GM12878 (cell line): ENCODE results near the gene MYO15B. TPM values are rescaled to one million over a fixed set of nuclear protein-coding genes. Genes with fewer than 3 reads are reported as not detected.

Source experiments
- ATAC-seq: fragments of 200-7000 bp; cut with Tn5 transposase; 3 replicates; pipeline ENCODE4 v1.9.1; 2020; ENCODE audit warnings: mild to moderate bottlenecking, moderate library complexity
- BruUV-seq: library from RNA; stranded (reverse); fragments of 400-500 nt; replicated peaks from 2 replicates; lab custom pipeline; 2021; lab: Mats Ljungman, UMichigan
- CTCF ChIA-PET: fragments of 300-600 bp; sonication (Branson Sonifier 250); formaldehyde crosslinking; extraction: SDS; loops from one replicate; lab custom pipeline; 2021; ENCODE audit warnings: inconsistent platforms; lab: Yijun Ruan, JAX
- POLR2A ChIA-PET: fragments of 350-600 bp; formaldehyde crosslinking; extraction: SDS; loops from one replicate; lab custom pipeline; 2021; ENCODE audit warnings: inconsistent platforms; lab: Charles Lee
- RAD21 ChIA-PET: fragments of 300-600 bp; sonication (Branson Sonifier 250); formaldehyde crosslinking; loops from one replicate; lab custom pipeline; 2023; ENCODE audit warnings: antibody characterized with exemption; ENCODE audit not compliant: unreplicated experiment; lab: Charles Lee
- SMC1A ChIA-PET: fragments of 300-600 bp; sonication (Branson Sonifier 250); formaldehyde crosslinking; loops from one replicate; lab custom pipeline; 2023; ENCODE audit not compliant: unreplicated experiment, uncharacterized antibody; lab: Charles Lee
- DNase-seq: peaks from one replicate; pipeline ENCODE4 v3.0.0-alpha.2; 2011; ENCODE audit warnings: low read depth, low spot score
- FAIRE-seq: peaks from 3 replicates; lab custom pipeline; 2011; peaks lifted over from hg19 to GRCh38; lab: Jason Lieb, UNC
- H2AFZ ChIP-seq: 2 replicates; pipeline ENCODE4 v1.6.0; 2011; ENCODE audit warnings: low read depth, low read length, control low read depth; ENCODE audit not compliant: control insufficient read depth
- H3K27ac ChIP-seq: 2 replicates; pipeline ENCODE4 v1.5.1; 2011; ENCODE audit warnings: control low read depth; ENCODE audit not compliant: control insufficient read depth, insufficient read depth
- H3K27me3 ChIP-seq, 2 experiments: replicated peaks in 1 of 2; 2 replicates each; pipeline versions ENCODE4 v1.6.0 to v1.6.1; 2011; ENCODE audit warnings: low read length in 1 of 2; ENCODE audit not compliant: control insufficient read depth in 2 of 2, insufficient read depth in 2 of 2
- H3K36me3 ChIP-seq, 2 experiments: 2 replicates each; pipeline ENCODE4 v1.5.1; 2011; ENCODE audit warnings: low read length in 1 of 2; ENCODE audit not compliant: control insufficient read depth in 2 of 2, insufficient read depth in 2 of 2
- H3K4me1 ChIP-seq: 2 replicates; pipeline ENCODE4 v1.6.1; 2011; ENCODE audit warnings: mild to moderate bottlenecking, low read length, moderate library complexity, mixed read lengths; ENCODE audit not compliant: control insufficient read depth, insufficient read depth
- H3K4me2 ChIP-seq: 2 replicates; pipeline ENCODE4 v1.6.0; 2011; ENCODE audit warnings: control low read depth; ENCODE audit not compliant: control insufficient read depth, insufficient read depth
- H3K4me3 ChIP-seq: fragments of 200-600 bp; sonication (generic); 2 replicates; pipeline ENCODE4 v1.5.1; 2016
- H3K79me2 ChIP-seq: 2 replicates; pipeline ENCODE4 v1.6.0; 2011; ENCODE audit warnings: low read length; ENCODE audit not compliant: control insufficient read depth, insufficient read depth
- H3K9ac ChIP-seq: 2 replicates; pipeline ENCODE4 v1.8.0; 2011; ENCODE audit warnings: low read length, control low read depth, mixed read lengths; ENCODE audit not compliant: control insufficient read depth, insufficient read depth
- H3K9me3 ChIP-seq: replicated peaks from 3 replicates; pipeline ENCODE4 v1.5.1; 2011; ENCODE audit warnings: mild to moderate bottlenecking, low read length; ENCODE audit not compliant: control insufficient read depth, insufficient read depth
- H4K20me1 ChIP-seq: 2 replicates; pipeline ENCODE4 v1.6.0; 2011; ENCODE audit not compliant: control insufficient read depth, insufficient read depth
- ASH2L ChIP-seq: fragments of 300-600, 200-600 bp; sonication (generic); IDR thresholded peaks from 2 replicates; pipeline ENCODE4 v1.6.1; 2017; ENCODE audit warnings: low read depth, mild to moderate bottlenecking, borderline replicate concordance
- BACH1 ChIP-seq: fragments of 450-650 bp; IDR thresholded peaks from 2 replicates; pipeline ENCODE4 v1.6.1; 2017; ENCODE audit warnings: mild to moderate bottlenecking, borderline replicate concordance
- CHD4 ChIP-seq: fragments of 200-600 bp; sonication (generic); IDR thresholded peaks from 2 replicates; pipeline ENCODE4 v1.6.1; 2016; ENCODE audit warnings: mild to moderate bottlenecking
- CREM ChIP-seq: IDR thresholded peaks from 2 replicates; pipeline ENCODE4 v1.6.1; 2014; ENCODE audit warnings: antibody characterized with exemption, low read depth
- CTCF ChIP-seq, 3 experiments: IDR thresholded peaks in 2 of 3; conservative IDR thresholded peaks in 1 of 3; 2 replicates each; pipeline ENCODE4 v1.5.1; 2011; ENCODE audit warnings: low read depth in 3 of 3, low read length in 3 of 3, mild to moderate bottlenecking in 3 of 3, control low read depth in 2 of 3, moderate library complexity in 2 of 3, inconsistent platforms in 1 of 3, mixed read lengths in 1 of 3; ENCODE audit not compliant: control insufficient read depth in 2 of 3, insufficient read depth in 1 of 3; ENCODE audit errors: extremely low read depth in 1 of 3
- FOS ChIP-seq: IDR thresholded peaks from 3 replicates; pipeline ENCODE4 v1.6.1; 2011; ENCODE audit warnings: borderline replicate concordance; ENCODE audit not compliant: insufficient read length; ENCODE audit errors: extremely low read depth
- HCFC1 ChIP-seq: fragments of 150-350 bp; IDR thresholded peaks from 2 replicates; pipeline ENCODE4 v1.6.1; 2014; ENCODE audit warnings: low read length
- HDAC2 ChIP-seq: fragments of 200-600 bp; sonication (generic); IDR thresholded peaks from 2 replicates; pipeline ENCODE4 v1.6.1; 2017
- IRF5 ChIP-seq: fragments of 450-650 bp; IDR thresholded peaks from 2 replicates; pipeline ENCODE4 v1.6.1; 2017; ENCODE audit warnings: borderline replicate concordance
- MLLT1 ChIP-seq: fragments of 450-650 bp; IDR thresholded peaks from 2 replicates; pipeline ENCODE4 v1.6.1; 2016; ENCODE audit warnings: mild to moderate bottlenecking
- MYC ChIP-seq: IDR thresholded peaks from 2 replicates; pipeline ENCODE4 v1.6.1; 2011; ENCODE audit warnings: mild to moderate bottlenecking, low read length, moderate library complexity, inconsistent platforms; ENCODE audit not compliant: insufficient read depth, insufficient replicate concordance, insufficient read length, severe bottlenecking
- RBBP5 ChIP-seq: fragments of 200-600 bp; sonication (generic); conservative IDR thresholded peaks from 2 replicates; pipeline ENCODE4 v1.6.1; 2016
- SUZ12 ChIP-seq: fragments of 200-600 bp; sonication (generic); IDR thresholded peaks from one replicate; pipeline ENCODE4 v1.6.1; 2018; ENCODE audit warnings: antibody characterized with exemption, mild to moderate bottlenecking; ENCODE audit not compliant: unreplicated experiment
- WRNIP1 ChIP-seq: IDR thresholded peaks from 2 replicates; pipeline ENCODE4 v1.6.1; 2011; ENCODE audit warnings: low read depth, low read length, improper control_type of control experiment, borderline replicate concordance
- ZBED1 ChIP-seq: IDR thresholded peaks from 2 replicates; pipeline ENCODE4 v1.6.1; 2016; ENCODE audit warnings: borderline replicate concordance
- ZNF217 ChIP-seq: fragments of 450-650 bp; IDR thresholded peaks from 2 replicates; pipeline ENCODE4 v1.6.1; 2017; ENCODE audit warnings: antibody characterized with exemption, mild to moderate bottlenecking
- WGBS: methylation state at CpG from one replicate; pipeline ENCODE4 v1.1.6; 2016; ENCODE audit warnings: low lambda C conversion rate; ENCODE audit not compliant: insufficient replicate concordance, insufficient coverage; ENCODE audit errors: missing lambda C conversion rate; 5-methylcytosine and 5-hydroxymethylcytosine counted together
- in situ Hi-C: fragments of 300-500 bp; cut with MboI; formaldehyde crosslinking; loops from 9 replicates; pipeline ENCODE4 v1.14.3; 2018; ENCODE audit warnings: mixed read lengths
- intact Hi-C: fragments of 100-400 bp; cut with micrococcal nuclease; formaldehyde crosslinking; loops from one replicate; pipeline ENCODE4 v1.14.2; 2022; ENCODE audit not compliant: unreplicated experiment
- polyA plus RNA-seq, 11 experiments: library from polyadenylated mRNA; depleted of rRNA in 4 of 11; unstranded in 6 of 11; stranded (reverse) in 5 of 11; fragments of >200 nt; fragmentation: Nextera tagmentation in 4 of 11; fragmentation: Illumina TruSeq in 1 of 11; extraction: Ambion mirVana in 4 of 11; extraction: Trizol in 1 of 11; gene quantifications; 1 replicate in 1 of 11; 2 replicates in 10 of 11; pipeline versions ENCODE4 v1.2.1 to v1.2.3, GENCODE V29; 2011 to 2016; ENCODE audit warnings: inconsistent platforms in 2 of 11, missing spikeins in 2 of 11, low read depth in 1 of 11
- total RNA-seq, 4 experiments: library from RNA; depleted of rRNA in 3 of 4; stranded (reverse); fragments of >200 nt in 3 of 4; fragmentation: Illumina TruSeq in 1 of 4; extraction: Trizol in 1 of 4; gene quantifications; 2 replicates each; pipeline versions ENCODE4 v1.2.1 to v1.2.3, GENCODE V29; 2013 to 2021

The MYO15B gene
- total and polyA plus RNA-seq, 10 of the 15 experiments (the other 5 are each of a cell fraction or from before 2014, with no cell fraction given): 0.67 to 15.4 (median 2.3) TPM; not detected in 1

- H3K36me3 ChIP-seq: no peaks in the 10 kb centered on the region
- BruUV-seq: no TSS peak
- TF ChIP-seq CHD4 (no peak), WRNIP1 (no peak), BACH1 (no peak), ZBED1 (no peak), SUZ12 (no peak), HDAC2 (no peak), IRF5 (no peak), MLLT1 (no peak), MYC (no peak), FOS (no peak), HCFC1 (no peak), ZNF217 (no peak), CTCF (IDR thresholded peaks at IDR 0.05 in 2 of 3, conservative IDR thresholded peaks at IDR 0.05 in 1 of 3; ENCODE audit: control insufficient read depth in 2 of 3, extremely low read depth in 1 of 3, insufficient read depth in 1 of 3, low read depth in 3 of 3, low read length in 3 of 3) (no peak), ASH2L (no peak), RBBP5 (no peak), CREM (no peak)
- TF ChIP-seq, all 136 proteins: peak for 0
- FAIRE-seq: no peak
- CTCF ChIA-PET: interaction anchor here (0.7 kb wide), 1 partner anchor 39 kb away, joined by 3 read pairs; no protein-coding TSS in a partner anchor
- no peak overlapping the region for H3K9ac ChIP-seq
- H3K27ac ChIP-seq: no peak overlapping the region
- SMC1A ChIA-PET: interaction anchor here (1.1 kb wide), 1 partner anchor 24 kb away, joined by 3 read pairs; no protein-coding TSS in a partner anchor
- H3K4me3 ChIP-seq: no peak overlapping the region
- intact Hi-C loops (no loop called here), in situ Hi-C loops (no loop called here)
- H2AFZ ChIP-seq: no peak overlapping the region
- POLR2A ChIA-PET: interaction anchor here (1.1 kb wide), 1 partner anchor 12 kb away, joined by 4 read pairs; no protein-coding TSS in a partner anchor
- no peak for DNase-seq
- H3K4me2 ChIP-seq: no peak overlapping the region
- H3K4me1 ChIP-seq: no peaks in the 10 kb centered on the region
- no peaks in the 10 kb centered on the region for H3K27me3 ChIP-seq
- ATAC-seq: no peak
- RAD21 ChIA-PET: no interaction called here
- no peaks in the 10 kb centered on the region for H3K79me2 ChIP-seq
- H4K20me1 ChIP-seq: no peaks in the 10 kb centered on the region
- H3K9me3 ChIP-seq: no peaks in the 10 kb centered on the region
- WGBS: 80% methylated on average over 20 of the region's 38 CpGs
Observed at GRCh38 chr17:75558666-75559530, 28.7 kb upstream of the MYO15B start.
